Stimulated activated naive B cell treated with anti-CD40 and anti-IgM and Interleukin-4, amounts not matched to agents 10 μg/mL and 1 μg/mL and 100 μg/mL, for 72 hours (primary cell): Measurements from ENCODE around the gene MZT2B.
"Not testable (repeated sequence)": the region's sequence is repeated elsewhere in the genome, so short reads cannot be mapped to it uniquely, and the experiment has no call there.

Experiments used
- ATAC-seq, 2 donors: fragments of 150-1000 bp; cut with Tn5 transposase; replicated peaks; 2 replicates each; pipeline ENCODE4 v1.10.0; 2021; ENCODE audit warnings: moderate library complexity in 1 of 2
- DNase-seq: peaks from one replicate; pipeline ENCODE4 v3.0.0; 2021
- H3K27ac Mint-ChIP-seq: one replicate; pipeline ENCODE4 v1.8.0; 2022; ENCODE audit warnings: mild to moderate bottlenecking, mixed read lengths
- H3K27me3 Mint-ChIP-seq, 2 donors: one replicate each; pipeline ENCODE4 v1.8.0; 2022; ENCODE audit warnings: mixed read lengths in 2 of 2
- H3K36me3 Mint-ChIP-seq, 2 donors: one replicate each; pipeline ENCODE4 v1.8.0; 2022; ENCODE audit warnings: mixed read lengths in 2 of 2, mild to moderate bottlenecking in 1 of 2
- H3K4me1 Mint-ChIP-seq, 2 donors: one replicate each; pipeline ENCODE4 v1.8.0; 2022; ENCODE audit warnings: mixed read lengths in 2 of 2, mild to moderate bottlenecking in 1 of 2
- H3K4me3 Mint-ChIP-seq, 2 donors: one replicate each; pipeline ENCODE4 v1.8.0; 2022; ENCODE audit warnings: mild to moderate bottlenecking in 2 of 2, mixed read lengths in 2 of 2, moderate library complexity in 1 of 2
- H3K9me3 Mint-ChIP-seq, 2 donors: one replicate each; pipeline ENCODE4 v1.8.0; 2022; ENCODE audit warnings: mixed read lengths in 2 of 2, mild to moderate bottlenecking in 1 of 2

MZT2B gene

DNA sequence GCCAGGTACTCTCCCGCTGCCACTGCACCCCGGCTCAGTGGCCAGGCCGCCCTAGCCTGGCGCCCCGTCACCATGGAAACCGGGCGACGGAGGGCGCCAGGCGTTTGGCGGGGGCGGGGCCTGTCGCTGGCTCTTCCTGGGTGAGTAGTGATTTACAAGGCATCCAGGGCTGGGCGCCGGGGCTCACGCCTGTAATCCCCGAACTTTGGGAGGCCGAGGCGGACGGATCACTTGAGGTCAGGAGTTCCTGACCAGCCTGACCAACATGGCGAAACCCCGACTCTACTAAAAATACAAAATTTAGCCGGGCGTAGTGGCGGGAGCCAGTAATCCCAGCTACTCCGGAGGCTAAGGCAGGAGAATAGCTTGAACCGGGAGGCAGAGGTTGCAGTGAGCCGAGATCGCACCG, 37.1 kb upstream of the MZT2B start, which contains the start of gene CCDC74B:
Gene CCDC74B (minus strand): TSS at position 107 of the 409 bp plus-strand sequence. CDS start 116 bp downstream, outside the sequence.
- peak within 1 kb of the TSS; percentile 87 for H3K27ac Mint-ChIP-seq
- peaks cover 16 to 33% of the 10 kb centered on the region in 2 donors for H3K27me3 Mint-ChIP-seq
- DNase-seq, result peak; percentile 39

GRCh38 chr2:130148515-130148914, 33.5 kb upstream of the MZT2B start:
- not testable (repeated sequence) for H3K9me3 Mint-ChIP-seq, ATAC-seq, H3K4me3 Mint-ChIP-seq, H3K27ac Mint-ChIP-seq, DNase-seq
- H3K36me3 Mint-ChIP-seq, result peaks cover 12 to 21% of the 10 kb centered on the region in 2 donors
- H3K4me1 Mint-ChIP-seq, result peaks cover 4 to 17% of the 10 kb centered on the region in 2 donors
- H3K27me3 Mint-ChIP-seq, result peaks cover 8 to 24% of the 10 kb centered on the region in 2 donors

More for the DNA sequence above, 37.1 kb upstream of the MZT2B start, which contains the start of gene CCDC74B:
- peak within 1 kb of the TSS; percentile 81 to 83 for H3K4me3 Mint-ChIP-seq
- H3K9me3 Mint-ChIP-seq, H3K36me3 Mint-ChIP-seq: not testable (repeated sequence)
- ATAC-seq, result peak; percentile 84 to 88
- peaks cover 8 to 20% of the 10 kb centered on the region in 2 donors for H3K4me1 Mint-ChIP-seq

DNA sequence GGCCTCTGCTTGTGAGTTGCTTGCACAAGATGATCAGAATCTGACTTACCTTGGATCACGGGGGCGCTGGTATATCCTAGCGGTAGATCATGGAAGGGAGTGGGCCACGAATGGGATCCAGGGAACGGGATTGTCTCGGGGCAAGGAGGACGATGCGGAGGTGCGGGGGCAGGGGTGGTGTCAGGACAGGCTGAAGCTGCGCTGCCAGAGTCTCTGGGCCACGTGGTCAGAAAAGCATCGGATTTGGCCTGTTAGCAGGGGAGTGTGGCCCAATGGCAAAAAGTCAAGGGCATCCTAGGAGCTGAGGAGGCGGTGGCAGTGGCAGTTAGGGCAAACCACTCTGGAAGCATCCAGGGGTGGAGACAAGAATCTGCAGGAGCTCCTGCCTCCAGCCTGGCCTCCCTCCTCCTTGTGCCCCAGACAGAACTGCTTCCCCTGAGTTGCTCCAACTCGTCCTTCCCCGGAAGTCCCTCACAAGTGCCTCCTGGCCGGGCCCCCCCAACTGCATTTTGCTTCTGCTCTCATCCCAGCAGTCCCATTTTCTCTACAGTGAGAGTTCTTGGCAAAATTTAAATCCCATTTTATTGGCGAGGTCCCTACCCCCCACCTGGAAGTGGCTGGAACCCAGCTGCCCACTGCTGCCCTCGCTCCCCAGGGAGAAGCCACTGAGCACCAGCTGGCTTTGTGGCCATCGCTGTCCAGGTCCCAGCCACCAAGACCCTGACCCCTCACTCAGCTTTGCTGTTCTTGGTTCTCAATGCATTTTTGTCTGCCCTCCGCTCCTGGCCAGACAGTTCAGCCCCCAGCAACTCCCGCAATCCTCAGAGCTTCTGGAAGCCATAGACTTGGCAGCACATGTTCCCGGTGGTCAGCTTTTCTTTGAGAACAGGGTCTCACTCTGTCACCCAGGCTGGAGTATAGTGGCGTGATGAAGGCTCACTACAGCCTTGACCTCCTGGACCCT, 31.6 kb upstream of the MZT2B start:
- no peak for DNase-seq
- Mint-ChIP-seq H3K36me3 (peaks cover 23 to 33% of the 10 kb centered on the region in 2 donors), H3K4me1 (peaks cover 5% of the 10 kb centered on the region in 2 donors), H3K9me3 (no peaks in the 10 kb centered on the region), H3K27me3 (peaks cover 7 to 10% of the 10 kb centered on the region in 2 donors), H3K4me3 (no peak overlapping the region), H3K27ac (peak overlapping the region; percentile 37)
- no peak for ATAC-seq

GRCh38 chr2:130151145-130151512, 30.9 kb upstream of the MZT2B start:
- H3K4me3 Mint-ChIP-seq, H3K27me3 Mint-ChIP-seq, DNase-seq, H3K4me1 Mint-ChIP-seq, H3K27ac Mint-ChIP-seq, ATAC-seq, H3K9me3 Mint-ChIP-seq: not testable (repeated sequence)
- H3K36me3 Mint-ChIP-seq, result peaks cover 27 to 37% of the 10 kb centered on the region in 2 donors

DNA sequence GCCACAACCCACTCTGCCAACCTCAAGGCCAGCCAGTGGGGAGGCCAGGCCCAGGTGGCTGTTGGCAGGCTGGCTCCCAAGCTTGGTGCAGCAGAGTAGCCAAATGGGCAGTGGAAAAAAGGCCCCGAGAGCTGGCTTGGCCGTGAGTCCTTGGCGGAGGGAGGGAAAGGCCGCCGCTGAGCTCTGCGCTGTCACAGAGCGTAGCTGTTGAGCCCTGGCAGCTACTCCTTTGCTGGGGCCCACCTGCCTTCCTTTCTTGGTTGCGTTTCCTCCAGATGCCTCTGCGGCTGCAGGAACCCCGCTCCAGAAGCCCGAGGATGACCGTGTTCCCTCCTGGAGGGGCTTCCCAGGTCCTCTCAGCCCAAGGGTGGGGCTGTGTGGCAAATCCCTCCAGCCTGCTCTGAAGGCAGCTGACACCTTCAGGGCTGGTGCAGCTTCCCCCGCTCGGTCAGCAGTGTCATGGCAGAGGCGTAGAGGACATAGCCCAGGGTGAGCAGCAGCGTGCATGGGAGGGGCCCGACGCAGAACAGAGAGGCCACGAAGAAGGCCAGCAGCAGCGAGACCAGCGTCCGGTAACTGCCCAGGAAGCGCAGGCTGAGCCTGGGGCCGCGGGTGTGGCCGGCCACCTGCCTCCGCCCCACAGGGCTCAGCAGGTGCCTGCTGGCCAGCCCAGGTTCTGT, 29.8 kb upstream of the MZT2B start:
- not testable (repeated sequence) for ATAC-seq, H3K27me3 Mint-ChIP-seq, DNase-seq, H3K4me3 Mint-ChIP-seq, H3K9me3 Mint-ChIP-seq, H3K27ac Mint-ChIP-seq
- Mint-ChIP-seq H3K4me1 (peaks cover 9 to 17% of the 10 kb centered on the region in 2 donors), H3K36me3 (peaks cover 35 to 45% of the 10 kb centered on the region in 2 donors)

DNA sequence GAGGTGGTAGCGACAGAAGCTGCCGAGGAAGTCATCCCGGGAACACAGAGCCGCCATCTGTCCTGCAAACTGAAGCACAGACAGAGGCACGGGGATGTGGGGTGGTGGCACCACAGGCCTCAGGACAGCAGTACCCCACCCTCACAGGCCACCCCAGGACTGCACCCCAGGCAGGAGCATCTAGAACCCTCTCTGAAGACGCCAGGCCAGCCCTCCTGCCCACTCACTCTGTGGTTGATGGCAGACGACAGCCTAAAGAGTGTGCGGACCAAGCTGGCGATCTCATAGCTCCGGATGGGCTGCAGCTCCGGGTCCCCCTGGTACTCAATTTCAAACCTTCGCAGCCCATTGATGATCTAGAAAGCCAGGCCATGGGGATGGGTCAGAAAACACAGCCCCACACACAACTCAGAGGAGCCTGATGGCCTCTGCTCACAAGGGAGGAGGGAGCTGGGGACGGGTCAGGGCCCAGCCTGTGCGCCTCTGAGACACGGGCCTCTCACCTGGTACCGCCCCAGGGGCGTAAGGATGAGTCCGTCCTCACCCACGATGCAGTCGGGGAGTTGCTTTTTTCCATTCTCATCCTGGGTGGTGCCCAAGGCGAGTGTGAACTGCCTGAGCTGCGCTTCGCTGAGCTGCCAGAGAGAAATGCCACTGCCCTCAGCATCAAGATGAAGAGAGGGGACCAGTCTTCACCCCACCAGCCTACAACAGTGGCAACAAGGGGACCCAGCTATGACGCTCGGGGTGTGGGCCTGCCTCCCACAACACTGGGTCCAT, 29.1 kb upstream of the MZT2B start:
- peaks cover 0 to 4% of the 10 kb centered on the region in 2 donors for H3K9me3 Mint-ChIP-seq
- H3K27ac Mint-ChIP-seq, result no peak overlapping the region
- peaks cover 16 to 24% of the 10 kb centered on the region in 2 donors for H3K4me1 Mint-ChIP-seq
- peaks cover 42 to 52% of the 10 kb centered on the region in 2 donors for H3K36me3 Mint-ChIP-seq
- no peaks in the 10 kb centered on the region for H3K27me3 Mint-ChIP-seq
- no peak overlapping the region for H3K4me3 Mint-ChIP-seq
- no peak for DNase-seq
- ATAC-seq, result no peak

- not testable (repeated sequence) for DNase-seq, H3K27me3 Mint-ChIP-seq, H3K27ac Mint-ChIP-seq, ATAC-seq, H3K9me3 Mint-ChIP-seq, H3K4me3 Mint-ChIP-seq
- peaks cover 47 to 61% of the 10 kb centered on the region in 2 donors for H3K36me3 Mint-ChIP-seq
- peaks cover 18 to 28% of the 10 kb centered on the region in 2 donors for H3K4me1 Mint-ChIP-seq
Observed at GRCh38 chr2:130153721-130154422, 28.2 kb upstream of the MZT2B start.

DNA sequence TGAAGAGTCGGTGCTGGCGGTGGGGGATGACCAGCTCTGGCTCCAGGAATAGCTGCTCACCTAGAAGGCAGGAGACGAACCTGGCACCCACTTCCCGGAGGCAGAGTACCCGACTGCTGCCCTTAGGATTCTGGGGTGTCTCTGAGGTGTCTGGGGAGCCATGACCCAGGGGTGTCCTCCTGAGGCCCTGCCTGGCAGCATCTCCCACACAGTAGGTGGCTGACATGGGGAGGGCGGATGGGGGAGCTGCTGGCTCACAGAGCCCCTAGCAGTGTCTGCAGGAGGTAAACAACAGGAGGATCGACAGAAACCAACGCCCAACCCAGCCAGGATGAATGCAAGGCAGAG, 27.7 kb upstream of the MZT2B start:
- peaks cover 19 to 33% of the 10 kb centered on the region in 2 donors for H3K4me1 Mint-ChIP-seq
- not testable (repeated sequence) for DNase-seq, H3K9me3 Mint-ChIP-seq, H3K4me3 Mint-ChIP-seq, ATAC-seq, H3K27ac Mint-ChIP-seq, H3K27me3 Mint-ChIP-seq
- H3K36me3 Mint-ChIP-seq, result peaks cover 47 to 66% of the 10 kb centered on the region in 2 donors

DNA sequence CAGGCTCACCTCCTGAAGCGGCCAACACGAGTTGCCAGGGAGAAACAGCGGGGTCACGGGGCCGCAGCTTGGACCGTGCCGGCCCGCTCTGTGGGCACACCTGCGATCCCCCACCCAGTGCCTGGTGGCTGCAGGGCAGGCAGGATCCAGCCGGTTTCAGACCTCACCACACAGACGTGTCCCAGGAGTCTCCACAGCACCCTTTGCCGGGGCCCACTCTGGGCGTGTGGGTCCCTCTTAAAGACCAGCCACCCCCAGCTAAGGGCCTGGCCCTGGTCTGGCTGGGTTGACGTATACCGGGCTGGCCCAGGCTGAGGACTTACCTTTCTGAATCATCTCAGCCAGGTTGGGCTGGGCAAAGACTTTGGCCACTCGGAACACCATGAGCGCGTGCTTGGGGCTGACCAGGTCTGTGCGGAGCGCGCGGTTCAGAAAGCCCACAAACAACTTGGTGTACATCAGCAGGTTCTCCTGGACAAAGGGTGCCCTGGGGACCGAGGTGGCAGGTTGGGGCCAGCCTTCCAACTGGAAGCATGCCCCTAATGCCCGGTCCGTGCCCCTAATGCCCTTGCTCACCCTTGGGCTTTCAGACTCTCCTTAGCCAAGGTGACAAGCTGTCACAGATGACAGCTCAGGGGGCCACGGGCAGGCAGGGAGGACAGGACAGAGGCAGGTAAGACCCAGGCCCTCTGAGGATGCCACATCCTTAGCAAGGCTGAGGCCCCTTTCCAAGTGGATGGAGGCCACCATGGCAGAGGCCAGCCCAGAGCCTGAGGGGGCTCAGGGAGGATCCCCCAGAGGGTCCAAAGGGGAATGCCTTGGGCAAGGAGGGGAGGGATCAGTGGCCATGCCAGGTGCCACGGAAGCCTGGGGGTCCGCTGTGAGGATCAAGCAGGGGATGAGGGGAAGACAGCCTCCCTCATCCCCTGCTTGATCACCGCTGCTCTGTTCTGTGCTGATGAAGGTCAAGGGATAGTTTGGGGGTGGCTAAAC, 27.0 kb upstream of the MZT2B start:
- Mint-ChIP-seq H3K27ac (peak overlapping the region; percentile 14), H3K9me3 (peaks cover 0 to 4% of the 10 kb centered on the region in 2 donors), H3K4me3 (no peak overlapping the region), H3K27me3 (no peaks in the 10 kb centered on the region), H3K36me3 (peaks cover 50 to 70% of the 10 kb centered on the region in 2 donors), H3K4me1 (peaks cover 23 to 39% of the 10 kb centered on the region in 2 donors)
- ATAC-seq (no peak), DNase-seq (no peak)

DNA sequence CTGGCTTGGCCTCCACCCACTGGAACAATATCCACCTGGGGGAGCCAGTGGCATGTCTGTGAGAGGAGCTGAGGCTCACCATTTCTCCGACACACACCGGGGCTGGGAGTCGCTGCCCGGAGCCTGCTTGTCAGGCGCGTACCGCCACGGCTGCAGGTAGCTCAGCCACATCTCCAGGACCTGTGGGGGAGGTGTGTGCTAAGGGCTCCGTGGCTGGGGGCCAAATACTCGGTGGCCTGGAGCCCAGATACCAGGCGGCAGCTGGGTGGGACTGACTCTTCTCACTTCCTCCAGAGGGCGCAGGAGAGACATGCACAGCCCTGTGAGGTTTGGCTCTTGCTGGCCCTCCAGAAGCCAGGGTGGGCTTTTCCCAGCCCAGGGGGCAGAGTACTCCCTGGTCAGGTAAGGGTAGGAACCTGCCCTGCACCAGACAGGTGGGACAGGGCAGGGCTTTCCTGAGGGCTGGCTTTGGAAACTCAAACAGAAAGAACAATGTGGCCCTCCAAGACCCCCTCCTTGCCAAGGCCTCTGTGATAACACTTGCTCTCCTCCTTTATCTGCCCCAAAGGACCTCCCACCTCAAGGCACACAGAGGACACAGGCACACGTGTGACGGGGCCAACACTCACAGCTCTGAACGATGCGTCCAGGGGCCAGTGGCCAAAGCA, 26.0 kb upstream of the MZT2B start:
- Mint-ChIP-seq H3K27ac (peak overlapping the region; percentile 83), H3K4me1 (peaks cover 29 to 43% of the 10 kb centered on the region in 2 donors), H3K36me3 (peaks cover 52 to 68% of the 10 kb centered on the region in 2 donors)
- ATAC-seq, DNase-seq, H3K4me3 Mint-ChIP-seq, H3K27me3 Mint-ChIP-seq, H3K9me3 Mint-ChIP-seq: not testable (repeated sequence)

DNA sequence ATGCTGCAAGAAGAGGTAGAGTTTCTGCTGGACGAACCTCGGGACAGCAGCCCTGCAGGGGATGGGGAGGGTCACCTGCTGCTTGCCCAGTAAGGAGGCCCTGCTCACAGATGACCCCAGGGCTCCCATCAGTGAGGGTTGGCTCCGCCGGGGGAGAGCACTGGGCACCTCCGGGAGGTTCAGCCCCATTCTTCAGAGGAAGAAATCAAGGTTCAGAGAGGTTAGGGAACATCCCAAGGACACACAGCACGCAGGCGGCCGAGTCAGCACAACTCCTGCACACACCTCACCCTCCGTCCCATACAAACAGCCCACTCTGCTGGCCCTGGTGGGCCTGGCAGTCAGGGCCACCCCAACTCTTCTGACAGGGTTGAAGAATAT, 25.4 kb upstream of the MZT2B start:
- no peak for DNase-seq
- peaks cover 56 to 74% of the 10 kb centered on the region in 2 donors for H3K36me3 Mint-ChIP-seq
- peak overlapping the region; percentile 25 for H3K27ac Mint-ChIP-seq
- peaks cover 0 to 4% of the 10 kb centered on the region in 2 donors for H3K9me3 Mint-ChIP-seq
- H3K4me3 Mint-ChIP-seq, result no peak overlapping the region
- H3K27me3 Mint-ChIP-seq, result no peaks in the 10 kb centered on the region
- no peak for ATAC-seq
- H3K4me1 Mint-ChIP-seq, result peaks cover 30 to 43% of the 10 kb centered on the region in 2 donors

- ATAC-seq (peak; percentile 54 to 57), DNase-seq (peak; percentile 38)
- H3K4me3 Mint-ChIP-seq, result peak overlapping the region in 1 of 2 donors; percentile 21
- not testable (repeated sequence) for H3K27me3 Mint-ChIP-seq, H3K9me3 Mint-ChIP-seq
- H3K4me1 Mint-ChIP-seq, result peaks cover 30 to 43% of the 10 kb centered on the region in 2 donors
- peaks cover 55 to 74% of the 10 kb centered on the region in 2 donors for H3K36me3 Mint-ChIP-seq
- peak overlapping the region; percentile 93 for H3K27ac Mint-ChIP-seq
Observed at GRCh38 chr2:130157354-130157753, 24.7 kb upstream of the MZT2B start.
